Neuronal stem cell (in vitro differentiated cells): ENCODE measurements around the gene MKRN1.

Experiments used
- DNase-seq: peaks from one replicate; pipeline ENCODE4 v3.0.0-alpha.2; 2013; ENCODE audit warnings: low spot score
- H2AFZ ChIP-seq: one replicate; pipeline ENCODE4 v1.6.1; 2013; ENCODE audit warnings: mild to moderate bottlenecking, low read length, inconsistent platforms
- H2AK5ac ChIP-seq: 2 replicates; pipeline ENCODE4 v1.6.1; 2013; ENCODE audit warnings: low read depth, mild to moderate bottlenecking, inconsistent platforms, low read length, moderate library complexity, mixed read lengths
- H2BK120ac ChIP-seq: 2 replicates; pipeline ENCODE4 v1.6.1; 2013; ENCODE audit warnings: low read depth, mild to moderate bottlenecking, inconsistent platforms, low read length, moderate library complexity, mixed read lengths
- H2BK12ac ChIP-seq: one replicate; pipeline ENCODE4 v1.6.1; 2013; ENCODE audit warnings: low read length, inconsistent platforms
- H2BK15ac ChIP-seq: 2 replicates; pipeline ENCODE4 v1.6.1; 2013; ENCODE audit warnings: mild to moderate bottlenecking, low read length, inconsistent platforms, mixed read lengths
- H2BK5ac ChIP-seq: one replicate; pipeline ENCODE4 v1.6.1; 2013; ENCODE audit warnings: inconsistent platforms, mild to moderate bottlenecking, low read length, moderate library complexity
- H3K14ac ChIP-seq: one replicate; pipeline ENCODE4 v1.6.1; 2013; ENCODE audit warnings: low read length, inconsistent platforms
- H3K18ac ChIP-seq: 2 replicates; pipeline ENCODE4 v1.6.1; 2013; ENCODE audit warnings: low read length, inconsistent platforms
- H3K23ac ChIP-seq: 2 replicates; pipeline ENCODE4 v1.6.1; 2013; ENCODE audit warnings: low read depth, mild to moderate bottlenecking, mixed read lengths, low read length, inconsistent platforms; ENCODE audit not compliant: poor library complexity
- H3K27ac ChIP-seq: replicated peaks from 3 replicates; pipeline ENCODE4 v1.5.1; 2013; ENCODE audit warnings: low read length, inconsistent platforms
- H3K27me3 ChIP-seq, 3 experiments: 2 replicates each; pipeline ENCODE4 v1.6.1; 2013; ENCODE audit warnings: low read length in 3 of 3, mild to moderate bottlenecking in 2 of 3, inconsistent platforms in 1 of 3, low read depth in 1 of 3, mixed read lengths in 1 of 3, moderate library complexity in 1 of 3; ENCODE audit not compliant: control insufficient read depth in 3 of 3, insufficient read depth in 3 of 3
- H3K36me3 ChIP-seq, 2 donors: replicated peaks in 1 of 2; 2 replicates each; pipeline ENCODE4 v1.6.1; 2013; ENCODE audit warnings: low read length in 2 of 2; ENCODE audit not compliant: control insufficient read depth in 2 of 2, insufficient read depth in 2 of 2
- H3K4ac ChIP-seq: 2 replicates; pipeline ENCODE4 v1.6.1; 2013; ENCODE audit warnings: inconsistent platforms, mild to moderate bottlenecking, low read length, moderate library complexity
- H3K4me1 ChIP-seq, 2 donors: 1 replicate in 1 of 2; 2 replicates in 1 of 2; pipeline ENCODE4 v1.6.1; 2013; ENCODE audit warnings: low read length in 2 of 2, low read depth in 1 of 2; ENCODE audit not compliant: control insufficient read depth in 2 of 2, insufficient read depth in 1 of 2
- H3K4me2 ChIP-seq: one replicate; pipeline ENCODE4 v1.6.1; 2013; ENCODE audit warnings: mild to moderate bottlenecking, low read length, inconsistent platforms; ENCODE audit not compliant: insufficient read depth, poor library complexity, severe bottlenecking
- H3K4me3 ChIP-seq, 2 donors: 2 replicates each; pipeline ENCODE4 v1.5.1; 2013; ENCODE audit warnings: low read length in 2 of 2, mild to moderate bottlenecking in 2 of 2, inconsistent platforms in 1 of 2, moderate library complexity in 1 of 2
- H3K79me1 ChIP-seq: one replicate; pipeline ENCODE4 v1.6.1; 2013; ENCODE audit warnings: low read depth, mild to moderate bottlenecking, inconsistent platforms, low read length, moderate library complexity
- H3K9ac ChIP-seq: one replicate; pipeline ENCODE4 v1.6.1; 2013; ENCODE audit warnings: mild to moderate bottlenecking, low read depth, low read length, inconsistent platforms; ENCODE audit not compliant: poor library complexity
- H3K9me3 ChIP-seq, 2 donors: replicated peaks in 1 of 2; 2 replicates each; pipeline versions ENCODE3 to v1.6.1; 2013; ENCODE audit warnings: low read length in 2 of 2, mild to moderate bottlenecking in 2 of 2, inconsistent platforms in 1 of 2, low read depth in 1 of 2, mixed read lengths in 1 of 2, moderate library complexity in 1 of 2; ENCODE audit not compliant: control insufficient read depth in 2 of 2, insufficient read depth in 1 of 2
- H4K8ac ChIP-seq: one replicate; pipeline ENCODE4 v1.6.1; 2013; ENCODE audit warnings: low read depth, mild to moderate bottlenecking, inconsistent platforms, low read length, moderate library complexity
- H4K91ac ChIP-seq: one replicate; pipeline ENCODE4 v1.6.1; 2013; ENCODE audit warnings: low read length, low read depth, mild to moderate bottlenecking, inconsistent platforms; ENCODE audit not compliant: poor library complexity
- whole genome bisulfite sequencing, 2 donors: extraction: QIAGEN DNeasy Blood & Tissue Kit; methylation state at CpG; one replicate each; pipeline ENCODE4 v1.1.7; 2013; ENCODE audit warnings: missing lambda C conversion rate in 2 of 2, mixed read lengths in 1 of 2; ENCODE audit not compliant: insufficient read length in 2 of 2, insufficient replicate concordance in 1 of 2; ENCODE audit errors: extremely low coverage in 2 of 2; 5-methylcytosine and 5-hydroxymethylcytosine counted together

MKRN1 gene

GRCh38 chr7:140495514-140496097 is 16.3 kb upstream of the MKRN1 start:
- Histone ChIP-seq H3K27ac (no peak overlapping the region), H3K36me3 (no peaks in the 10 kb centered on the region), H3K27me3 (no peaks in the 10 kb centered on the region), H3K4me3 (no peak overlapping the region), H3K4me2 (no peak overlapping the region), H2BK15ac (no peak overlapping the region), H3K14ac (peak overlapping the region; percentile 56), H2AFZ (no peak overlapping the region), H2BK5ac (no peak overlapping the region), H3K4me1 (peaks cover 0 to 2% of the 10 kb centered on the region in 2 donors), H2BK120ac (no peak overlapping the region), H4K8ac (peak overlapping the region; percentile 17), H3K18ac (peak overlapping the region; percentile 83), H2BK12ac (no peak overlapping the region), H3K4ac (no peak overlapping the region), H3K9ac (no peak overlapping the region), H3K79me1 (no peaks in the 10 kb centered on the region), H2AK5ac (no peak overlapping the region), H4K91ac (no peak overlapping the region), H3K9me3 (no peaks in the 10 kb centered on the region), H3K23ac (peak overlapping the region; percentile 80)
- DNase-seq: no peak
- WGBS, 2 donors: no CpG with 5 or more reads among the region's 9 CpGs

GRCh38 chr7:140494867-140495266 is 15.6 kb upstream of the MKRN1 start:
- H3K14ac ChIP-seq: no peak overlapping the region
- H3K4me1 ChIP-seq: peaks cover 0 to 2% of the 10 kb centered on the region in 2 donors
- no peak overlapping the region for H3K18ac ChIP-seq
- no peak overlapping the region for H2AFZ ChIP-seq
- no CpG with 5 or more reads among the region's 9 CpGs for WGBS, 2 donors
- no peak overlapping the region for H3K4ac ChIP-seq
- no peak overlapping the region for H2BK12ac ChIP-seq
- no peak overlapping the region for H2BK120ac ChIP-seq
- H3K9me3 ChIP-seq: no peaks in the 10 kb centered on the region
- H4K8ac ChIP-seq: no peak overlapping the region
- H4K91ac ChIP-seq: no peak overlapping the region
- H2AK5ac ChIP-seq: no peak overlapping the region
- H3K27ac ChIP-seq: no peak overlapping the region
- H3K36me3 ChIP-seq: no peaks in the 10 kb centered on the region
- H3K27me3 ChIP-seq: no peaks in the 10 kb centered on the region
- no peak overlapping the region for H2BK5ac ChIP-seq
- H3K79me1 ChIP-seq: no peaks in the 10 kb centered on the region
- H2BK15ac ChIP-seq: no peak overlapping the region
- H3K4me2 ChIP-seq: no peak overlapping the region
- H3K23ac ChIP-seq: no peak overlapping the region
- H3K4me3 ChIP-seq: no peak overlapping the region
- DNase-seq: no peak
- H3K9ac ChIP-seq: no peak overlapping the region

- Histone ChIP-seq H3K23ac (no peak overlapping the region), H2BK12ac (no peak overlapping the region), H3K4me1 (peaks cover 0 to 4% of the 10 kb centered on the region in 2 donors), H2BK5ac (no peak overlapping the region), H3K4me3 (no peak overlapping the region), H3K9me3 (no peaks in the 10 kb centered on the region), H3K4ac (no peak overlapping the region), H4K8ac (no peak overlapping the region), H3K18ac (no peak overlapping the region), H3K14ac (no peak overlapping the region), H3K4me2 (no peak overlapping the region), H3K36me3 (no peaks in the 10 kb centered on the region), H2AK5ac (no peak overlapping the region), H3K79me1 (no peaks in the 10 kb centered on the region), H4K91ac (no peak overlapping the region), H3K27me3 (no peaks in the 10 kb centered on the region), H3K9ac (no peak overlapping the region), H3K27ac (no peak overlapping the region), H2BK15ac (no peak overlapping the region), H2BK120ac (no peak overlapping the region), H2AFZ (no peak overlapping the region)
- no CpG with 5 or more reads among the region's 2 CpGs for WGBS, 2 donors
- no peak for DNase-seq
These were observed 9.7 kb upstream of the MKRN1 start for GRCh38 chr7:140489026-140489359.

- H4K91ac ChIP-seq: no peak overlapping the region
- H3K14ac ChIP-seq: no peak overlapping the region
- no peak overlapping the region for H3K9ac ChIP-seq
- H3K18ac ChIP-seq: no peak overlapping the region
- H3K4me3 ChIP-seq: no peak overlapping the region
- no peak for DNase-seq
- no peak overlapping the region for H3K23ac ChIP-seq
- H4K8ac ChIP-seq: no peak overlapping the region
- no peak overlapping the region for H2BK15ac ChIP-seq
- no peaks in the 10 kb centered on the region for H3K79me1 ChIP-seq
- no peak overlapping the region for H2BK5ac ChIP-seq
- H3K9me3 ChIP-seq: no peaks in the 10 kb centered on the region
- no peak overlapping the region for H3K4me2 ChIP-seq
- peaks cover 0 to 4% of the 10 kb centered on the region in 2 donors for H3K4me1 ChIP-seq
- H2BK12ac ChIP-seq: no peak overlapping the region
- peaks cover 0 to 4% (median 0%) of the 10 kb centered on the region in 3 experiments for H3K27me3 ChIP-seq
- H3K27ac ChIP-seq: no peak overlapping the region
- H3K36me3 ChIP-seq: no peaks in the 10 kb centered on the region
- H2AK5ac ChIP-seq: no peak overlapping the region
- H2AFZ ChIP-seq: peak overlapping the region; percentile 68
- no CpG with 5 or more reads among the region's 14 CpGs for WGBS, 2 donors
- no peak overlapping the region for H2BK120ac ChIP-seq
- H3K4ac ChIP-seq: no peak overlapping the region
These were observed 6.4 kb upstream of the MKRN1 start for GRCh38 chr7:140485500-140486265.
